NCI-H146 treated with DMSO at 0.1 percent for 48 hours (cell line): ENCODE results near the gene DNAAF6.
"Not testable (repeated sequence)": the region's sequence is repeated elsewhere in the genome, so short reads cannot be mapped to it uniquely, and the experiment has no call there.

ENCODE experiments used
- DNase-seq: peaks from one replicate; lab custom pipeline; 2025; ENCODE audit not compliant: unreplicated experiment; lab: John Stamatoyannopoulos, UW

Gene DNAAF6

DNA sequence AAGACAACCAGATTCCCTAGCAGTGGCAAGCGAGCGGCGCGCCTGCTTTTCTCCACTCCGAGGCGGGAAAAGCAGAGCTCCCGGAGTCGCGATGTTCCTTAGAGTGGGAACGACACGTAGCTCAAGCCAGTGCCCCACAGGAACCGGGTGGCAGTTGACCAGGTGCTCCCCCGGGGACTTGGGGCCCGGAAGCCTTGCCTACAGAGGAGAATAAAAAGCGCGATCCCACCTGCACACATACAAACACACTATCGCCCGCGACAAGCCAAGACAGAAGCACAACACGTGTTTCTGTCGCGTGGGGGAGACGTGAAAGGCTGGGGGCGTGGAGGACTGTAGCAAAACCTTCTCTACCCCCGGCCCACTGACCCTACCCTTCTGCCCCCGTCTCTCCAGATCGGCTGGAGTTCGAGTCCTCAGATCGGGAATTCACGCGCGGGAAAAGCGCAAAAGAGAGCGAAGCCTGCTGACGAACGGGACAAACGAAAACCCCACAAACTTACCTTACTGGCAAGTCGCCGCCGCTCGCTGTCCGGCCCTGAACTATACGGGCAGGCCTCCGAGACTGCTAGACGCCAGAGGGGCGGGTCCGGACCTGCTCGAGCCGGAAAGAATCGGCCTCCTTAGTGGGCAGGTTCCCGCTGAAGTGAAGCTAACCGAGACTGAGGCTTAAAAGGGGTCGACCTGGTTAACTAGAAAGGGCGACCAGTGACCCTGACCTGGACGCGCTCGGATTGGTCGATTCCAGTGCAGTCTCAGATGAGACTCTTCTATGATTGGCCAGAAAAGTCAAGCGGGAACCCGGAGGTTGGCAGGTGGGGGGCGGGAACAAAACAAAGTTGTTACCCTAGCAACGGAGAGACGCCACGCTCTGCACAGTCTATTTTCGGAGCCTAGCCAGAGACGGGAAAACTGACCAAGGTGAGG lies at the start of gene DNAAF6, which contains the start of gene NUP62CL:
Gene DNAAF6, plus strand, starts transcription at position 842 of the 927 bp plus-strand sequence. CDS start 6,265 bp downstream, outside the sequence.
Gene NUP62CL, minus strand, starts transcription at position 664 of the 927 bp plus-strand sequence. CDS start 31,287 bp downstream, outside the sequence.
- peak; percentile 69 for DNase-seq

DNA sequence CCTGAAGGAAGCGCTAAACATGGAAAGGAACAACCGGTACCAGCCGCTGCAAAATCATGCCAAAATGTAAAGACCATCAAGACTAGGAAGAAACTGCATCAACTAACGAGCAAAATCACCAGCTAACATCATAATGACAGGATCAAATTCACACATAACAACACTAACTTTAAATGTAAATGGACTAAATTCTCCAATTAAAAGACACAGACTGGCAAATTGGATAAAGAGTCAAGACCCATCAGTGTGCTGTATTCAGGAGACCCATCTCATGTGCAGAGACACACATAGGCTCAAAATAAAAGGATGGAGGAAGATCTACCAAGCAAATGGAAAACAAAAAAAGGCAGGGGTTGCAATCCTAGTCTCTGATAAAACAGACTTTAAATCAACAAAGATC lies 48.8 kb upstream of the DNAAF6 start:
- not testable (repeated sequence) for DNase-seq

DNA sequence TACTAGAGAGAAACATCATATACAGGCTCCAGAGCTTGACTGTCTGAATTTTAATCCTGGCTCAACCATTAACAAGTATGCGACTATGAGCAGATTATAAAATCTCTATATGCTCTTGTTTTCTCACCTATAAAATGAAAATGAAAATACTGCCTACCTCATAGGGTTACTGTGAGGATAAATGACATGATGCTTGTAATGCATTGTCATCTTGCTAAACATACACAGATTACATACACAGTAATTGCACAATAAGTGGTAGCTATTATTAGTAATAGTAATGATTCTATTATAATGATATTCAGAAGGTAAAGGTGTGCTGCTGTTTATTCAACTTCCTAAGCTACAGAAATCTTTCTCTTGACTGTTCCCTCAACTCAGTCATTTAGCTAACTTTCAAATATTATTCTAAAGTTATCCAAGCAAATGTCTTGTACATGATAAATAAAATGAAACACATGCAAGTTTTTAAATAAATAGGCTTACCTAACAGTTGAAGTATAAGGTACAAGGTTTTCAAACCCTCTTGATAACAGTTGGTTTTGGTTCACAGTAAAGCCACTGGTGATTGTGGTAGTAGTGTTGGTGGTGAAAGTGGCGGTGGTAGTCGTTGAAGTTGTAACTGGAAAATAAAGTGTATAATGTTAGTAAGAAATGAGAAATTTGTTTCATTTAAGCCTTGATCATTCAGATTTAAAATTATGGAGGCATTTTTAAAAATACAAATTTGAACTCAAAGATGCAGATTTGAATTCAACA lies 39.1 kb upstream of the DNAAF6 start:
- DNase-seq: no peak

DNA sequence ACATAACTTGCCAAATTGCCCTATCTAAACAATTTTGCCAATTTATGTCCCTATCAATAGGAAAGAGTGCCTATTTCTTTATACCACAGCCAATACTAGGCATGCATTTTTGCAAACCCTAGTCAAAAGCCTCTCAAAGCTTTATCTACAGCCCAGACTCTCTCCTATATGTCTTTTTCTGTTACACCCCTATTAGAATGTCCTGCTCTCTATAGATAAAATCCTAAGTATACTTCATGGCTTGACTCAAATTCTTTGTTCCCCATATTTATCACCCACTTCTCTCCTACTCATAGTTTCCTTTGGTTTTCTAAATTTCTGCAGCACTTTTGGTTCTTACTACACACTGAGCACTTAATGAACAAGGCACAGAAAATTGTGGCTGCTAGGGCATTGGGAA lies 38.2 kb upstream of the DNAAF6 start:
- DNase-seq: no peak

DNA sequence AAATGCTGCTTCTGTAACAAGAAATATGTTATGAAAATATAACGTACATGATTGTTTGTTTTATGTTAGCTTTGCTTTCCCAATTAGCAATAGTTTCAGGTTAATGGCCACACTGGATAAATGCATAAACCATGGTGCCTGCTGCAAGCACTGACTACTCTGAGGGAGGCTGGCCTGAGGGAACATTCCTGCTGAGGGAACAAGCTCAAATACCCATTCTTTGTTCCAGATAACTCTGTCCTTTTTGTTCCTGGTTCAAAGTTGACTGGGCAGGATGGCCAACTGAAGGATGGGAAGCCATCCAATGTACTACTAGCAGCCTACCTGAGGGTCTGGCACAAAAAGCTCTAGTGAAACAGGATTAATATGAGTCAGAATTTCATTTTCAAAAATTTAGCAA lies 37.7 kb upstream of the DNAAF6 start:
- no peak for DNase-seq

DNA sequence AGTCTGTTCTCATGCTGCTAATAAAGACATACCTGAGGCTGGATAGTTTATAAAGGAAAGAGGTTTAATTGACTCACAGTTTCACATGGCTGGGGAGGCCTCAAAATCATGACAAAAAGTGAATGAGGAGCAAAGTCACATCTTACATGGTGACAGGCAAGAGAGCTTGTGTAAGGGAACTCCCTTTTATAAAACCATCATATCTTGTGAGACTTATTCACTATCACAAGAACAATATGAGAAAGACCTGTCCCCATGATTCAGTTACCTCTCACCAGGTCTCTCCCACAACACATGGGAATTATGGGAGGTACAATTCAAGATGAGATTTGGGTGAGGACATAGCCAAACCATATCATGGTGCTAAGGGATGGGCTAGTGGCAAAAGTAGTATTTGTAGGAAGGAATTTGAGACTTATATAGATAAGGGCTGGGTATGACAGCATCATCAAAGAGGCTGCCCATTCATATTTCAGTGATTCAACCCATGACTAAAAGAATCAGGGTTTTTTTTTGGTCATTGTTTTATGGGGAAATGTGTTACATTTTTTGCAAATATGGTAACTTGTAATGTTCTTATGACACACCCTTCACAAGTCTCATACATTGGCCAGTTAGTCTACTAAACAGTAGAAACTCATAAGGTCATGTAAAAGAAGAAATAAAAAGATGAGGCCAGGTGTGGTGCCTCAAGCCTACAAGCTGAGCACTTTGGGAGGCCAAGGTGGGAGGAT lies 34.9 kb upstream of the DNAAF6 start:
- no peak for DNase-seq

DNA sequence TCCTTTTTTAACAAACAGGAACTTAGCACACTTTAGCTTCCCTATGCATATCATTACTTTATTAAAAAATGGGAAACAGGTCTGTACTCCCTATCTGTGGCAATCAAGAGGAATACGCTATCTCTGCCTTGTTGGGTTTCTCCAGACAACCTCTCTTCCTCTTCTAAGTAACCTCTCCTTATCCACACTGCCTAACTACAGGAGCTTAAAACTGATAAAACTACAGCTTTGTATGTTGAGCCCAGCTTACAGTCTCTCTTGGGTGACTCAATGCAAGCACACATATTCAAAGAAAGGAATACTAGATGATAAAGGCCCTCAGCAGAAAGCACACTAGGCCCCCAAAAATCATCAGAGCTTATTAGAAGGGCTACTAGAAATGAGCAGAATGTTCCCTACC lies 9.1 kb upstream of the DNAAF6 start:
- DNase-seq: no peak

DNA sequence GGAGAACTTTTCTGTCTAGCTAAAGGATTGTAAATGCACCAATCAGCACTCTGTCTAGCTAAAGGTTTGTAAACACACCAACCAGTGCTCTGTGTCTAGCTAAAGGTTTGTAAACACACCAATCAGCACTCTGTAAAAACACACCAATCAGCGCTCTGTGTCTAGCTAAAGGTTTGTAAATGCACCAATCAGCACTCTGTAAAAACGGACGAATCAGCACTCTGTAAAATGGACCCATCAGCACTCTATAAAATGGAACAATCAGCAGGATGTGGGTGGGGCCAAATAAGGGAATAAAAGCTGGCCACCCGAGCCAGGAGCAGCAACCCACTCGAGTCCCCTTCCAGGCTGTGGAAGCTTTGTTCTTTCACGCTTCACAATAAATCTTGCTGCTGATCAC lies 8.3 kb upstream of the DNAAF6 start:
- not testable (repeated sequence) for DNase-seq

DNA sequence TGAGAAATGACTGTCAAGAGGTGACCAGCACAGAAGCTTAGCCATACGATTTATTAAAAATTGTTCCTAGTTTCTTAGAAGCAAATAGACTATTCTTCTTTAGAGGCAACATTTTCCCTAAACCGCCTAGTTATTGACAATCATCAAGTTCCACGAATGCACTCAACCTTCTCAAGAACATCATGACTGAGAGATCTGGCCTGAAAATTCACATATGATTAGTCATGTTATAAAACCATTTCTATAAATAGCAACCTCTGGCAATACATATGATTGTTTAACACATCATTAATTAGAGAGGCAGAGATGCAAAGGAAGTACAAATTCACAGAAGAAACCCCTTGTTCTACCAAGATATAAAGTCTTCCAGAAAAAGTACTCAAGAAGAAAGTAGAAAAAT lies 6.9 kb upstream of the DNAAF6 start:
- no peak for DNase-seq

DNA sequence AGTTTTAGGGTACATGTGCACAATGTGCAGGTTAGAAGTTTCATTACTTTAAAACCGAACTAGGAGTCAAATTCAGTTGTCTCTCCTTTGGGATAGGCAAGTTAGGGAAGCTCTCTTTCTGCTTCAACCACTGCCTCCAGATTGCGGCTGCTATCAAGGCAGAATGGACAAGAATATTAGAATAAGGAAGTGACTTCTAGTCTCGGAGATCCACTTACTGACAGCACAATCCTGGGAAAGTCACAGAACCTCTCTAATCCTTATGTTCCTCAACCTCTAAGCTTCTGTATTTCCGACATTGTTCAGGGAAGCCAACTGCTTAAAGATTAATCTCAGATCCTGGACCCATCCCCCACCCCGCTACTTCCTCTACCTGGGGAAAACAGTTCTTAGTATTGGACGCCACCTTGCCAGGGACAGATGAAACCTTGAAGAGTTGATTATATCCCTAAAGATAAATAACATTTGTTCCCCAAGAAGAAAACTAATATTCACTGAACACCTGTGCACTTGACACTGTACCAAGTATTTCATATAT lies 2.3 kb upstream of the DNAAF6 start:
- no peak for DNase-seq

DNA sequence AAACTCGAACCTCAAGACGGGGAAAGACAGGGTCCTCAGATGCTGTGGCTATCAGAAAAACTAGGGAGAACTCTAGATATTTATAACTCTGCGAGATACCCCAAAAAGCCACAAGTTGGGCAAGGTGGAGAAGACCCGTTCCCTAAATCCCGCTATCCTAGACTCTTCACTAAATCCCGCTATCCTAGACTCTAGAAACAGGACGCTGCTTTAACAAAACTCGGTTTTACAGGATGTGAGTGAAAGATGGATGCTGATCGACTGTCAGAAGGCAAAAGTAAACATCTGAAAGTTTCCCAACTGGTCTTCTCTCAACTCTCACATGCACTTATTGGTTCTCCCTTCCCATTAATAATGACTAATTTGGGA lies 270 bp downstream of the DNAAF6 start:
- DNase-seq: no peak

DNA sequence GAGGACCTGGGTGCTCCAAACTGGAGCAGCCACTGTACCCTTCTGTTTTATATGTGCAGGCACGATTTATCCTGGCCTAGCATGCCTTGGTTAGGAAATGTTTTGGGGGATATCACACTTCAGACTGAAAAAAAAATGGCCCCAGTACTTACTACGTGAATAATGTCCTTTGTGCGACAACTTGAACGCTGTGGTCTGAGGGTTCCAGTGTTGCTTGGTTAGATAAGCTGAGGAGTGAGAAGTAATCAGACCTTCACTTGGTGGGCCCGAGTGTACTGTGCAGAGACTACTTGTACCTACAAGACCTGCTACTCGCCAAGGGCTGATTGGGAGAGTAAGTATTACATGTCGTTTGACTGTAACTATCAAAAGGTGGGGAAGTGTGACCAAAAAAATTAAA lies 678 bp downstream of the DNAAF6 start:
- no peak for DNase-seq

DNA sequence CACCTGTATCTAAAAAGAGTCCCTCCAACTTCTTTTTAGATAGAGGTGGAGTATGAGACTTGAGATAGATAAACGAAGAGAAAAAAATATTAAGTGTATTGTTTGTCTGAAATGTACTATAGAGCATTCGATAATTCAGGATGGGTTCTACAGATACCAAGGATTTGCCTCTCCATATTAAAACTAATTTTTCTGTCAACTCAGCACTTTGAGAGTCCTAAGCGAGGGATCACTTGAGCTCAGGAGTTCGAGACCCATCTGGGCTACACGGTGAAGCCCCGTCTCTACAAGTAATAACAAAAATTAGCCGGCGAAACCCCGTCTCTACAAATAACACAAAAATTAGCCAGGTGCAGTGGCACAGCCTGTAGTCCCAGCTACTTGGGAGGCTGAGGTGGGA lies 1.5 kb downstream of the DNAAF6 start:
- no peak for DNase-seq

DNA sequence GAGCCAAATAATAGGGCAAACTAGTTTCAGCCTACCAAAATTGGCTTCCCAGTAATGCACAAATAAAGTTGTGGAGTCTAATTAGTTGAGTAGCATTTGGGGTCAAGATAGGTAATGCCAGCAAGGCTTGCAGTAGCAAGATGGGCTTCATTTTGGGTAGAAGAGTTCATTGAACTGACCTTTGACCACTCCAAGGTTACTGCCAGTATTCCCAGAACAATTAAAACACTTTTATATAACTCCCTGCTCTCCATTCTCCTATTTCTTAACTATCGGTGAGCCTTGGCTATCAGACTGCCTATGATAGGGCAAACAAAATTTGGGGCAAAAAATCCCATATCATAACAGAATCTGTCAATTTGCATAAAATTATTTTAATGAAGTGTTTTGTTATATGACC lies 7.1 kb downstream of the DNAAF6 start:
- no peak for DNase-seq

DNA sequence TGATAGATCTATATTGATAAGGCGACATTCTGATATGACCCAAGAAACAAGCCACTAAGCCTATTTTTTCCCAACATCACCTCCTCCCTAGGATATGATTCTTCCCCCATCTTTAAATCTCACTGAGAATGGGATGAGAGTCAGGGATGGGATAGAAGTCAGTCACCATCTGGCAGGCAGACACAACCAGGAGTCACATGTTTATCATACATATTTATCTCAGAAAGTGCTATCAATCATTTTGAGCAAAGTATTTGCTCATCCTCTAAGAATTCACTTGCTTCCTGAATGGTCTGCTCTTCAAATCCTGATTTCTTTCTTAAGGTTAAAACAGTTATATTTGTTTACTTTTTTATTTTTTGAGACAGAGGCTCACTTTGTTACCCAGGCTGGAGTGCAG lies 20.3 kb downstream of the DNAAF6 start:
- no peak for DNase-seq

DNA sequence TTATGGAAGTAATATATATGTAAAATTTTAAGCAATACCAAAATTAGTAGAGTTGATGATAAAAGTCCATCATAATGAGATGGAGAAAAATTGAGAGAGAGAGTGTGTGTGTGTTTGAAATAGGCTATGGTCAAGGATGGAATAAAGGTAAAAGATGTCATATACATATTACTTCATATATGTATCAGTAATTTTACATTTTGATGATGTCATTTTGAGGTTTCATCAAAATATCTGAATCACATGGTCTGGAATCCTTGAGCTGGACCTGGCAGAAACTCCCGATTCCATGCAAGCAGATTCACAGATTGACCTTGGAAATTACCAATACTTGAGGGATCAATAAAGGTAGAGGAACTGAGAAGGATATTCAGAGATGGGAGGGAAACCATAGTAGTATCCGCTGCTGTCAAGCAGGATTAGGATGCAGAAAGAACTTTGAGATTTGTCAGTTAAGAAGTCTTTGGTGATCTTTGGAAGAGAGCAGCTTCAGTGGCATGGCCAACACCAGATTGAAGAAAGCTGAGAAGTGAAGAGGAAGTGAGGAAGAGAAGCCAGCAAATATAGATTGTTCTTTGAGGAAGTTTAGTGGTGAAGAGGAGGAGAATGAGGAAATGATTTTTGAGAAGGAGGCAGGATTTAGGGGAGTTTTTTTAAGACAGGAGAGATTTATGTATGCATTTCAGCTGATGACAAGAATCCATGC lies 21.5 kb downstream of the DNAAF6 start:
- DNase-seq: no peak

DNA sequence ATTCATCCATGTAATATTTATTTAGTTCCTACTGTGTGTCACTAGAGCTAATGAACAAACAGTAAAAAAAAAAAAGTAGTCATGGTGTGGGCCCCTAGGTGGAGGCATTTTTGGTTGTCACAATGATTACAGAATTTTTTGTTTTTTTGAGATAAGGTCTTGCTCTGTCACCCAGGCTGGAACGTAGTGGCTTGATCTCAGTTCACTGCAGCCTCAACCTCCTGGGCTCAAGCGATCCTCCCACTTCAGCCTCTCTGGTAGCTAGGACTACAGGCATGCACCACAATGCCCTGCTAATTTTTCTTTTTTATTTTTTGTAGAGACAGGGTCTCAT lies 22.0 kb downstream of the DNAAF6 start:
- DNase-seq: no peak

DNA sequence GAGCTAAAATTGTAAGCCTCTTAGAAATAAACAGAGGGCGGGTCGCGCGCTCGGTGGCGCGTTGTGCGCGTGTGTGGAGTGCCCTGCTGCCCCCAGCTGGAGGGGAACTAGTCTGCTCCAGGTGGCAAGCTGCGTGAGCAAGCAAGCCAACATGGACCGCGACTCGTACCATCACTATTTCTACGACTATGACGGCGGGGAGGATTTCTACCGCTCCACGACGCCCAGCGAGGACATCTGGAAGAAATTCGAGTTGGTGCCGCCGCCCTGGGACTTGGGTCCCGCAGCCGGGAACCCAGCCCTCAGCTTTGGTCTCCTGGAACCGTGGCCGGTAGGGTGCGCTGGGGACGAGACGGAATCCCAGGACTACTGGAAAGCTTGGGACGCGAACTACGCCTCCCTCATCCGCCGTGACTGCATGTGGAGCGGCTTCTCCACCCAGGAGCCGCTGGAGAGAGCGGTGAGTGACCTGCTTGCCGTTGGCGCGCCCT lies 66.1 kb downstream of the DNAAF6 start:
- no peak for DNase-seq

DNA sequence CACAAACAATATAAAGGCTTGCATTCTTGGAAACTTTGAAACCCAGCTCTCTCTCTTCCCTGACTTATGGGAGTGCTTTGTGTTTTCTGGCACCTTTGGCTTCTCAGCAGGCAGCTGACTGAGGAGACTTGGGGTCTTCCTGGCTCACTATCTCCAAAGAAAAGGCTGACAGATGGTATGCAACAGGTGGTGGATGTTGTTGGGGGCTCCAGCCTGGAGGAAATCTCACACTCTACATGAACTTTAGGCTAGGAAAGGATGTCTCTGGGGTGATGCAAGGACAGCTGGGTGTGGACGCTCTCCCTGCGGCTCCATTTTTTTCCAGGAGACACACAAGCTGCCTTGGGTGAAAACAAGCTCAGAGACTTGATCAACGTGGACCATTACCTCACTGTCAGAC lies 67.4 kb downstream of the DNAAF6 start:
- DNase-seq: no peak

DNA sequence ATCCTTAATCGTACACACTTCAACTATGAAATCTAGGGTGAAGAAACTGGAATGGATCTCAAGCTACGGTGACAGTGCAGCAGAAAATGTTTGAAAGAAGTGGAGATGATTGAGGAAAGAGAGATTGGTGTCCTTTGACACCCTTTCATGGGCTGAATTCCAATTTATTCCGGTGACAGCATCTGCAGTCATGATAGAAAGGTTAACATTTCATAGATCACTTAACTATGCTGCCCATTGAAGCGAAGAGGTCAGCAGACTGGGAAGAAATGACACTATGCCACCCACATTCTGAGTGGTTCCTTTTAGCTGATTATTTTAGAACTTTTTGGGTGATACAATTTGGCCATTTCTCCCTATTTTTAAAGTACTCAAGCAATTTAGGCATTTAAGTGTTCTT lies 82.3 kb downstream of the DNAAF6 start:
- DNase-seq: no peak

DNA sequence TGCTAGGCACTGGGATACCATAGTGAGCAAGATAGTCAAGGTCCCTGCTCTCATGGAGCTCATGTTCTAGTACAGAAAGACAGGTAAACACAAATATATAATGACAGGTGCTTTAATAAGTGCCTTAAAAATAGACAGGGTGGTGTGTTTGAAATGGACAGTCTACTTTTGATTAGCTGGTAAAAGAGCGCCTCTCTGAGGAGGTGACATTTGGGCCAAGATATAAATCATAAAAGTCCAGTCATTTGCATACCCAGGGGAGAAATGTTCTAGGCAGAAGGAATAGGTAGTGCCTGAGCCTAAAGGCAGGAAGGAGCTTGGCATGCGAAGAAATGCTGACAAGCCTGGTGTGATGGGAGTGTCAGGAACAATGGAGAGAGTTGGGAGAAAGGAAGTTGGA lies 83.6 kb downstream of the DNAAF6 start:
- no peak for DNase-seq
